NB4 (cell line): ENCODE data around the gene SAFB2.
A peak's percentile ranks its signal among the peaks of the same experiment; 100 is the strongest.

ENCODE experiments used
- DNase-seq: peaks from one replicate; pipeline ENCODE4 v3.0.0; 2010; ENCODE audit warnings: low read depth
- H3K4me3 ChIP-seq: one replicate; pipeline ENCODE4 v1.5.1; 2011; ENCODE audit warnings: mild to moderate bottlenecking, low read depth, low read length, moderate library complexity
- MYC ChIP-seq: IDR thresholded peaks from 2 replicates; pipeline ENCODE4 v1.6.1; 2011; ENCODE audit warnings: low read depth, low read length
- POLR2A ChIP-seq: IDR thresholded peaks from 2 replicates; pipeline ENCODE4 v1.6.1; 2011; ENCODE audit warnings: mild to moderate bottlenecking; ENCODE audit not compliant: insufficient read length; ENCODE audit errors: extremely low read depth
- TF ChIP-seq, protein P1 (sequence below): IDR thresholded peaks from one replicate; pipeline ENCODE4 v1.5.1; 2012; ENCODE audit warnings: low read depth, low read length
- TF ChIP-seq, protein P2 (sequence below): IDR thresholded peaks from 2 replicates; pipeline ENCODE4 v1.6.1; 2011; ENCODE audit warnings: low read depth, low read length

SAFB2 gene

DNA sequence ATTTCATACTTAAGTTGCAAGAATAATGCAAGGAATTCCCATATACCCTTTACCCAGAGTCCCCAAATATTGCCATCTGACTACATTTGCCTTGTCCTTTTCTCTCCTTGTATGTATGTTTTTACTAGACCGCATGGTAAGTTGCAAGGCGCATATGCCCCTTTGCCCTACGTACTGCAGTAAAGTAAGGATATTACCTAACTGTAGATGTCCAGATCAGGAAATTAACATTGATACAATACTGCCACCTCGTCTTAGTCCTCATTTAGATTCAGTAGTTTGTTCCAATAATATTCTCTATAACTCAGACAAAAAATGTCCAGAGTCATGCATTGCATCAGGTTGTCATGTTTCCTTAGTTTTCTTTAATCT is 9.7 kb upstream of the SAFB2 start:
- no peak overlapping the region for H3K4me3 ChIP-seq
- DNase-seq = no peak
- TF ChIP-seq, protein P1, sequence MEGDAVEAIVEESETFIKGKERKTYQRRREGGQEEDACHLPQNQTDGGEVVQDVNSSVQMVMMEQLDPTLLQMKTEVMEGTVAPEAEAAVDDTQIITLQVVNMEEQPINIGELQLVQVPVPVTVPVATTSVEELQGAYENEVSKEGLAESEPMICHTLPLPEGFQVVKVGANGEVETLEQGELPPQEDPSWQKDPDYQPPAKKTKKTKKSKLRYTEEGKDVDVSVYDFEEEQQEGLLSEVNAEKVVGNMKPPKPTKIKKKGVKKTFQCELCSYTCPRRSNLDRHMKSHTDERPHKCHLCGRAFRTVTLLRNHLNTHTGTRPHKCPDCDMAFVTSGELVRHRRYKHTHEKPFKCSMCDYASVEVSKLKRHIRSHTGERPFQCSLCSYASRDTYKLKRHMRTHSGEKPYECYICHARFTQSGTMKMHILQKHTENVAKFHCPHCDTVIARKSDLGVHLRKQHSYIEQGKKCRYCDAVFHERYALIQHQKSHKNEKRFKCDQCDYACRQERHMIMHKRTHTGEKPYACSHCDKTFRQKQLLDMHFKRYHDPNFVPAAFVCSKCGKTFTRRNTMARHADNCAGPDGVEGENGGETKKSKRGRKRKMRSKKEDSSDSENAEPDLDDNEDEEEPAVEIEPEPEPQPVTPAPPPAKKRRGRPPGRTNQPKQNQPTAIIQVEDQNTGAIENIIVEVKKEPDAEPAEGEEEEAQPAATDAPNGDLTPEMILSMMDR = no peak
- TF ChIP-seq MYC (no peak), POLR2A (no peak)
- TF ChIP-seq, protein P2, sequence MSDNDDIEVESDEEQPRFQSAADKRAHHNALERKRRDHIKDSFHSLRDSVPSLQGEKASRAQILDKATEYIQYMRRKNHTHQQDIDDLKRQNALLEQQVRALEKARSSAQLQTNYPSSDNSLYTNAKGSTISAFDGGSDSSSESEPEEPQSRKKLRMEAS = no peak

DNA sequence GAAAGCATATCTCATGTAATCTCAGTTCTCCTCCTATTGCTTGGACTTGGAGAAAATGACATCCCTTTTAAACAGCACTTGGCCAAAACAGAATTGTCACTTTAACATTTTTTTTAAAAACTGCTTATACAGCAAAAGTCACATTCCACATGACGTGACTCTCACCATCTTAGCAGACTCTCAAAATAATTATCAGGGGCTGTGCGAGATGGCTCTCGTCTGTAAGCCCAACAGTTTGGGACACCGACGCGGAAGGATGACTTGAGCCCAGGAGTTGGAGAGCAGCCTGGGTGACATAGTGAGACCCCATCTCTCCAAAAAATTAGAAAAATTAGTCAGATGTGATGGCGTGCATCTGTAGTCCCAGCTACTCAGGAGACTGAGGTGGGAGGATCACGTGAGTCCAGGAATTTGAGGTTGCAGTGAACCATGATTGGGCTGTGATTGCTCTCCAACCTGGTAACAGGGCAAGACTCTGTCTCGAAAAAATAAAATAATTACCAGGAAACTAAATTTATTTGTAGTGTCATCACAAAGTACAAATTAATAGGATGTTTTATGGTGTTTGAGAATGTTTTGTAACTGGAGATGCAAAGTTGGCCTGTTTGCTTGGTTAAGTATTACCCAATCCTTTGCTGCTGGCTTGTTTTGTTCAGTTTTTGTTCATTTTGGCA is 9.1 kb upstream of the SAFB2 start:
- no peak for DNase-seq
- TF ChIP-seq, protein P1 = no peak
- TF ChIP-seq, protein P2 = no peak
- TF ChIP-seq MYC = no peak
- TF ChIP-seq POLR2A = no peak
- H3K4me3 ChIP-seq = no peak overlapping the region

DNA sequence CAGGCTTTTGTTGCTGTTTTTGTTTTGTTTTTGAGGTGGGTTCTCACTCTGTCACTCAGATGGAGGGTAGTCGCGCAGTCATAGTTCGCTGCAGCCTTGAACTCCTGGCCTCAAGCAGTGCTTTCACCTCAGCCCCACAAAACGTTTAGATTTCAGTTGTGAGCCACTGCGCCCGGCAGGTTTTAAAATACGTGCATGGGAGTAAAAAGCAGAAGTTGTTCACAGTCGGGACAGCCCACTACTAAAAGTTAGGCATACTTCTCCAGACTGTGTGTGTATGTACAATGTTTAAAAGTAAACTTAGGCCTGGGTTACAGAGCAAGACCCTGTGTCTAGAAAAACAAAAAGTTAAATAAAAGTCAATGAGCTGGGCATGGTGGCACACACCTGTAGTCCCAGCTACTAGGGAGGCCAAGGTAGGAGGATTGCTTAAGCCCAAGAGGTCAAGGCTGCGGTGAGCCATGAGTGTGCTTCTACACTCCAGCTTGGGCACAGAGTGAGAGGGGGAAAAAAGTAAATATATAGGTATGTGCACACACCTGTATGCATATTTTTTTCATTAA is 6.4 kb upstream of the SAFB2 start:
- H3K4me3 ChIP-seq = peak overlapping the region; percentile 27
- TF ChIP-seq, protein P1 = no peak
- TF ChIP-seq POLR2A (no peak), MYC (no peak)
- TF ChIP-seq, protein P2 = no peak
- peak; percentile 71 for DNase-seq

DNA sequence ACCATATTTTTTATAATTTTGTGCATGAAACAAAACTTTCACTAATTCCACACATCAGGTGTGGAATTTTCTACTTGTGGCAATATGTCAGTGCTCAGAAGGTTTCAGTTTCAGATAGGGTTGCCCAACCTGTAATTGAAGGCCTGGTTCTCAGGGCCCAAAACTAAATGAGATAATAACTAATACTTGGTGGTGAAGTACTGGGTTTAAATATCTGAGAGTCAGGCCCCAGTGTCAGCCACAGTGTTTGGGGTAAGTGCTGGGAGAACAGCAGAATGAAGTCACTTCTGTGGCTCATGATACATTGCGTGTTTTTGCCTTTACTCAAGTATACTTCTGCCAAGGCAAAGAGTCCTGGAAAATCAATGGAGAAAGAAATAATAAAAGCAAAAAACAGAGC is 5.9 kb upstream of the SAFB2 start:
- TF ChIP-seq, protein P2 = no peak
- TF ChIP-seq POLR2A (no peak), MYC (no peak)
- TF ChIP-seq, protein P1 = no peak
- no peak for DNase-seq
- peak overlapping the region; percentile 6 for H3K4me3 ChIP-seq

DNA sequence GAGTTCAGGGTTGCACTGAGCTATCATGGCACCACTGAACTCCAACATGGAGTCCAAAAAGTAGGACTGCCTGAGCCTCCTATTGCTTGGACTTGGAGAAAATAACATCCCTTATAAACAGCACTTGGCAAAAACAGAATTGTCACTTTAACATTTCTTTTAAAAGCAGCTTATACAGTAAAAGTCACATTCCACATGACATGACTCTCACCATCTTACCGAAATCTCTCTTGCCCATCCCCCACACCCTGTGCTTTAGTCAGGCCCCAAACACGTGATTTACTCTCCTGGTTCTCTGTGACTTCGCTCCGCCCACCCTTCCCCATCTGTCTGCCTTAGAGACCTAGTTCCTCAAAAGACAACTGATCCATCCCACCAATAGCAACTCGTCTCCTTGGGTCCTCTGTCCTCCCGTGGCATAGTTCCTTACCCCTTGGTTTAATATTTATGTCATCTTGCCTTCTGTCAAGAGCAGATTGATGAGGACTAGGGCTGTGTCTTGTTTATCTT is 4.9 kb upstream of the SAFB2 start:
- peak; percentile 88 for DNase-seq
- no peak overlapping the region for H3K4me3 ChIP-seq
- TF ChIP-seq, protein P2 = peak; percentile 99
- TF ChIP-seq, protein P1 = no peak
- TF ChIP-seq POLR2A (no peak), MYC (peak; percentile 77)

DNA sequence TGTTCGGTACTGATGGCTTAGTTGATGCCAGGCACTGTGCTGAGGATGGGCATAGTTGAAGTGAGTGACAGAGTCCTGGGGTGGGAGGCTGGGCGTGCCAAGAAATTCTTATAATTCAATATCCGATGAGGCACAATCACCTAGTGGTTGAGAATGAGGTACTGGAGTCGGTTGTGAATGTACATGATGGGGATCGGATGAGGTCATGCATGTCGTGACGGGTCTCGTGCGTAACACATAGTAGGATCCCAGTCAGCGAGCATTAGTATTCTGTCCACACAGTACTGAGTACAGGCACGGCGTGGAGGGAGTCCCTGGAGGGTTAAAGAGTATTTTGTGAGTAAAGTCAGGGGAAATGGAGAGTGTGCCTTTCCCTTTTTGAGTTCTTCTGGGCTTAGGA is 3.1 kb upstream of the SAFB2 start:
- no peak for DNase-seq
- TF ChIP-seq, protein P1 = no peak
- TF ChIP-seq, protein P2 = no peak
- TF ChIP-seq MYC (no peak), POLR2A (no peak)
- H3K4me3 ChIP-seq = peak overlapping the region; percentile 95
